ENCODE measurements around the gene OR10C1.

DNA sequence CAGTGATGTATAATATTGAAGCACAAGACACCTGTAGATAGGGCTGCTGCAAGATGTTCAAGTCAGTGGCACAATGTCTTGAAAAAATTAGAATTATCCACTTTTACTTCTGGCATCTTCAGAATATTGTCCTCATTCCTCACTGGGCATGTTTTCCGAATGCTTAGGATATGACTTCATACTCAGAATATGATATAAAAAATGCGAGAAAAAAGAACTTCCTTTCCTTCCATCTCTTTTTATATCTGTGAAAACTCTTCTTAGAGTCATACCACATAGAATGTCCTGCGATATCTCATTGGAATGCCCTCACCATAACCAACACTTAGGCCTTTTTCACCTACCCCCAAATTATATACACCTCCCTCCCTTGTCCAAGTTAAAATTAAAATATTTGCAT lies 44.1 kb downstream of the OR10C1 start:
- TF ChIP-seq POLR2A (IDR thresholded peaks at IDR 0.05; ENCODE audit: low read length) (no peak), GATA1 (IDR thresholded peaks at IDR 0.05; ENCODE audit: low read depth, low read length) (no peak)
